Measurements from ENCODE around the gene AQP5.

Gene AQP5

DNA sequence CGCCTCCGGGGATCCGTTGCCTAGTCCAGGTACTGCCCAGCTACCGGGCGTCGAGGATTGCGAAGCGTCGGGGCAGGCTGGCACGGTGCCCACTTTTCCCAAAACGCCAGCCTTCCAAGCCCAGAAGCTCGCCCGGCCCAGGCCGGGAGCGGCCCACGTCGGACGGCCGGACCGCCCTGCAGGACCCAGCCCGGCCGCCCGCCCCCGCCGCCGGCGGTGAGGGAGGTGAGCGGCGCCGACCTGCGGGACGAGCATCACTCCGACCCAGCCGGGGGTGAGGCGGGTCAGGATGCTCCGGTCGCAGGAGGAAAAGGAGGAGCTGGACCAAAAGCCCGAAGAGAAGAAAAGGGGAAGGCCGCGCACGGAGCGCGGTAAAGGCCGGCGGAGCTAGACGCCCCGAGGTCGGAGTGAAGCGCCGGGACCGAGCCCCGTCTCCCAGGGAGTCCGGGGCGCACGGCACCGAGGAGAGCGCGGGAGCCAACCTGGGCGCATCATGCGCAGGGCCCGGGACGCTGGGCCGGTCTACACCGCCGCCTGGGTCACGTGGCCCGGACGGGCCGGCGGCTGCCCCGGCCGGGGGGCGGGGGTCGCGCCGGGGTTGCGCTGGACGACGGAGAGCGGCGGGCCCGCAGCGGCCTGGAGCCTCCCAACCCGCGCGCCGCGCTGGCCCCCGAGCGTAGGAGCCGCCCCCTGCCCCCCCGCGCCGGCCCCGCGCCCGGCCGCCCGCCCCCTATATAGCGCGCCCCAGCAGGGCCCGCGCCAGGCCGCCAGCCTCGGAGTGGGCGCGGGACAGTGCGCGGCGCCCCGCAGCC lies at the start of gene AQP5:
Gene AQP5 (plus strand): TSS at position 762 of the 812 bp plus-strand sequence. CDS start 146 bp downstream, outside the sequence.
- DNase-seq = no peak

DNA sequence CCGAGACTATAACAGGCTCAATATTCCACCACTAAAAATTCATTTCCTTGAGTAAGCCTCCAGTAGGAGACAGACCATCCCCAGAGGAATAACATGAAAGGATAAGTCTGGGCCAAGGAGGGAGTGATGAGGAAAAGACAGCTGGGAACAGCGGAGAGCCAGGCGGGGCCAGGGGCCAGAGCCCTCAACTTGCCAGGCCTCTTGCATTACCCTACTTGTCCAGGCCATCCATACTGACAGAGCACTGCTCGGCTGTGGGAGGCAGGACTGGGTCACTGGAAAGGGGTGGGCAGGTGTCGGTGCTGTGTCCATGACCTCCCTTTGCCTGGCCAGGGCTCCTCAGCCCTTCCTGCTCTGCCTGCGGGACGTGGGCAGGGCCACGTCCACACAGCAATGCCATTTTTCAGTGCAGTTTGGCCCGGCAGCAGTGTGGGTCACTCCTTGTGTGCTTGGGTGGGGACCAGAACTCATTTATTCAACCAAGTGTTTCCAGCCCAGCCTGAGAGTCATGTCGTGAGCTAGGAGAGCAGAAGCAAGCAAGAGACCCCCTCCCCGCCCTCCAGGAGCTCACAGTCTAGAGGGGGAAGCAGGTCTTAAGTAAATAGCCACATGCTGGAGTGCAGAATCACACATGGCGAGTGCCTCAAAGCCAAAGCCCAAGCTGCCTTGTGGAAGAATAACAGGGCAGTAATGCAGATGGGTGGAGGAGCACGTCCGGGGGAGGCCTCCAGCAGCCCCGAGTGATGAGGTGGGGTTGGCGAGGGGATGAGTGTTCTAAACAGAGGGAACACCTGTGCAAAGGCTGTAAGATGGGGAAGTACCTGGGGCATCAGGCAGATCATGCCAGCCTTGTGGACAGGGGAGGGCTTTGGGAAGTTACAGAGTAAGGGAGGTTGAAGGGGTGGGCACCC lies 49.1 kb upstream of the AQP5 start:
- no peak for DNase-seq

DNA sequence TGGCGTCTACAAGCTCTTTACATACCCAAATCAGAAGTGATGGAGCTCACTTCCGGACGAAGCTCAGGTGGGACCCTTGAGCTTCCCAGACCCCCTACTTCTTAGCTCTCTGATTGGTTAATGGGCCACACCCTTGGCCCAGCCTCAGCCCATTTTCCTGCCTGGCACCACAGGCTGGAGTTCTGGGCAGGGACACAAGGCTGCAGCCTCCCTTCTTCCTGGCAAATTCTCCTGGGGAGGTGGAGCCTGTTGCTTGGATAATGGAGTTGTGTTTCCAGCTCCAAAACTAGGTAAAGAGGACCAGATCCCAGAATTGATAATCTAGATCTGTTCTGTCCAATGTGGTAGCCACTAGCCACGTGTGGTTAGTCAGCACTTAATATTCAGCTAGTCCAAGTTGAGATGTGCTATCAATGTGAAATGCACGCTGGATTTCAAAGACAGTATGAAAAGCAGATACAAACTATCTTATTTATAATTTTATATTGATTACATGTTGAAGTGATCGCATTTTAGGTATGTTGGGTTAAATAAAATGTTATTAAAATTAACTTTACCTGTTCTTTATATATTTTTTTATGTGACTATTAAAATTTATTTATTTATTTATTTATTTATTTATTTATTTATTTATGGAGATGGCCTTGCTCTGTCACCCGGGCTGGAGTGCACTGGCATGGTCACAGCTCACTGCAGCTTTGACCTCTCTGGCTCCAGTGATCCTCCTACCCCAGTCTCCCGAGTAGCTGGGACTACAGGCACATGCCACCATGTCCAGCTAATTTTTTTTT lies 45.3 kb upstream of the AQP5 start:
- DNase-seq = no peak

DNA sequence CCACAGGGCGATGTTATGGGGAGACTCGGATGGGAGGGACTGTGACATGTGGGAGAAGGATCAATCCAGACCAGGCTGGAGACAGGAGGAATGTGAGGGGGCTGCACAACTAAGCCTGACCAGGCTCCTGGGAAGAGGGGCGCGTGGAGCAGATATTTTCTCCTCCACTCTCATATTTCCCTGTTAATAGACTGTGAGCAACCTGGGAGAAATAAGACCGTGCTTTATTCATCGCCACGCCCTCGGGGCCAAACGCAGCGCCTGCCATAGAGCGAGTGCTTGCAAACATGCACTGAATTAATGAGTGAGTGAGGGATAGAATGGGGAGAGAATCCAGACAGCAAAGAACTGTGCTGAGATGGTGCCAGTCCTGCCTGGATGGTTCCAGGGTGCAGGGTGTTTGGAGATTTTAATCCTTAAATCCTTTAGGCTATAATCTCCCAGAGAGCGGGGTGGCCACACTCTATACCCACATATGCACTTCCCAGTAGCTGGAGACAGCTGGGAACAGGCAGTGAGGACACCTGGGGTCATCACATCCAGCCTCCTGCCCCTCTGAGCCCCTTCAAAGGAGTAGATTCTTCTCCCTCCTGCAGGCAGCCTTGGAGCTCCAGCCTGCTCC lies 44.4 kb upstream of the AQP5 start:
- no peak for DNase-seq

DNA sequence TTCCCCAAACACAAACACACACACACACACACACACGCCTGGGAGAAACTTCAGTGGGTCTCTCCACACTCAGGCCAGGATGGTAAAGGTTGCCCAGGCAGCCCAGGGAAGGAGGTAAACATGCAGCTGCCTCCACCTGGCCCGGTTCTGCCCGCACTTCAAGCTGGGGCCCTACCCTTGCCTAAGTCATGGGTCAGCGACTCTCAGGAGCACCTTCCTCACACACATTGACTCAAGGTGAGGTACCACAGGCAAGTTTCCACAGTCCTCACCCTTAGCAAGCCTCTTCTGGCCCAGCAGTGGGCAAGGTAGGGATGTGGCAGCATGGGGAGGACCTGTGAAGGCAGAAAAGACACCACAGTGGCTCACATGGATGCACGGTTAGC lies 43.9 kb upstream of the AQP5 start:
- no peak for DNase-seq

DNA sequence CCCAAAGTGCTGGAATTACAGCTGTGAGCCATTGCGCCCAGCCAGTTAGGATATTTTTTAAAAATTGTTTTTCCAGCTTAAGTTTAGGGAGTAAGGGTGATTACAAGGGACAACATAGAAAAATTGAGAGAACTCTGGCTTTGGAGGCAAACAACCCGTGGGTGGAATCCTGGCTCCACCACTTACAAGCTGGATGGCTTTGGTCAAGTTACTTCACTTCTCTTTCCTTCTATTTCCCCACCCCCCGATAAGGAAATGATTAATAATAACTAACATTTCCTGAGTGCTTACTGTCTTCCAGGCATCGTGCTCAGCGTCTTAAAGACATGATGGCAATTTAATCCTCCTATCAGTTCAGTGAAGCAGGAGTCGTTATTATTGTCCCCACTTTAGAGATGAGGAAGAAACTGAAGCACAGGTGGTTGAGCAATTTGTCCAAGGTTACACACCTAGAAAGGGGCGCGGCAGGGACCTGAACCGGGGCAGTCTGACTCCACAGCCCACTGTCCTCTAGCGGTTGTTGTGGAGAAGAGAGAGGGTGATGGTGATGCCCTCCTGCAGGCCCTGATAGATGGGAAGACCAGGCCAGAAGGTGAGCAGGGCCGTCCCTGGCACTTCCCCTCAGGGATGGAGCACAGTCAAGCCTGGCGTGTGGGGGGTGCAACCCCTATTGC lies 41.3 kb upstream of the AQP5 start:
- no peak for DNase-seq

DNA sequence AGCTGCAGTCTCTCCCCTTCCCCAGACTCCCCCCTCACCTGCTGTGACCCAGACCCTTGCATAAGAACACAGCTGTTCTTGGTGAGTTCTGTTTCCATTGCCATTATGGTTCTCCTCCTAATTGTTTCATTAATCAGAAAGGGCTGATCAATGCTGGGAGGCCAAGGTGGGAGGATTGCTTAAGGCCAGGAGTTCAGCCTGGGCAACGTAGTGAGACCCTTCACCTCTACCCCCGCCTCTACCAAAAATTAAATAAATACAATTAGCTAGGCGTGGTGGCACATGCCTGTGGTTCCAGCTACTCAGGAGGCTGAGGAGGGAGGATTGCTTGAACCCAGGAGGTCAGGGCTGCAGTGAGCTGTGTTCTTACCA lies 40.8 kb upstream of the AQP5 start:
- no peak for DNase-seq

DNA sequence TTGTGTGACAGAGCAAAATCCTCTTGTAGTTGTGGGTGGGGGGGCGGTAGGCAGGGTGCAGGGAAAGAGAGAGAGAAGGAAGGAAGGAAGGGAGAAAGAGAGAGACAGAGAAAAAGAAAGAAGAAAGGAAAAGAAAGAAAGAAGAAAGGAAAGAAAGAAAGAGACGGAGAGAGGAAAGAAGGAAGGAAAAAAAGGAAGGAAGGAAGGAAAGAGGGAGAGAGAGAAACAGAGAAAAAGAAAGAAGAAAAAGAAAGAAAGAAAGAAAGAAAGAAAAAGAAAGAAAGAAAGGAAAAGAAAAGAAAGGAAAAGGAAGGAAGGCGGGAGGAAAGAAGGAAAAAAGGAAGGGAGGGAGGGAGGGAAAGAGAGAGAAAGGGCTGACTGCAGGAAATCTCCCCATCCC lies 40.4 kb upstream of the AQP5 start:
- no peak for DNase-seq

DNA sequence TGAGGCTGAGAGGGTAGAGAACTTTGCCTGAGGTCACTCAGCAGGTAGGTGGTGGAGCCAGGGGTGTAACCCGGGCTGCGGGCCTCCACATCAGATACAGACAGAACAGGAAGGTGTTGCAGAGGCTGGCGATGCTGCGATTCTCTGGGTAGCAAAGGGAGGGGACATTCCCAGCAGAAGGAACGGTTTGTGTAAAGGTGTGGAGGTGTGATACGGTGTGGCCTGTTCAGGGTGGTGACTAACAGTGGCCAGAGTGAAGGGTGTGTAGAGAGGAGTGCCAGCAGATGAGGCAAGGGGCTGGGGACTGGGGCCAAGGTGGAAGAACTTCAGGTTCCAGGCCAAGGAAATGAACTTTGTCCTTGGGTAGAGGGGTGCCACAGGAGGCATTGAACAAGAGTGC lies 39.7 kb upstream of the AQP5 start:
- no peak for DNase-seq

DNA sequence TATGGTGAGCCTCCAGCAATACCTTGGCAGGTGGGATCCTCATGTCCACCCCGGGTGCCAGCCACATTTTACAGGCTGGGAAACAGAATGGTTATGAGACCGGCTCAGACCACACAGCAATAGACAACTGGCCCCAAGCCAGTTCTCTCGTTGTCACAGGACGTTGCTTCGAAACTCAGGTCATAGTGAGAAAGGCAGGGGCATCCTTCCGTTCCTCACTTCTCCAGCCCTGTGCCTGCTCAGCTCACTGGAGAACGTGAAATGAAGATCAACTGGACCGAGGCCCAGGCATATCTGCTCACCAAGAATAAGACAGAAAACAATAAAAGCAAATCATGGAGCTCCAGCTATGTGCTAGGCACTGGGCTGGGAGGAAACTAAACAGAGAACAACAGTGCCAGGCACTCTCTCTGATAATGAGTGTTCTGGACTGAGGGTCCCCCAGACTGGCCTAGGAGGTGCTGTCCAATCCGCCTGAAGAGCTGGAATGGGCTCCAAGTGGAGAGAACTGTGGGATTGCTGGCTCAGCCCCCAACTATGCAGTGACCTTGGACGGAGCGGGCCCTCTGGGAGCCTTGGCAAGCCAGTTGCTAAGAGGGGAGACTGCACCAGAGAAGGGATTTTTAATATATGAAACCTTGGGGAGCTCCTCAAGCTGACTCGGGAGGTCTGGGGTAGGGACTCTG lies 39.2 kb upstream of the AQP5 start:
- no peak for DNase-seq

DNA sequence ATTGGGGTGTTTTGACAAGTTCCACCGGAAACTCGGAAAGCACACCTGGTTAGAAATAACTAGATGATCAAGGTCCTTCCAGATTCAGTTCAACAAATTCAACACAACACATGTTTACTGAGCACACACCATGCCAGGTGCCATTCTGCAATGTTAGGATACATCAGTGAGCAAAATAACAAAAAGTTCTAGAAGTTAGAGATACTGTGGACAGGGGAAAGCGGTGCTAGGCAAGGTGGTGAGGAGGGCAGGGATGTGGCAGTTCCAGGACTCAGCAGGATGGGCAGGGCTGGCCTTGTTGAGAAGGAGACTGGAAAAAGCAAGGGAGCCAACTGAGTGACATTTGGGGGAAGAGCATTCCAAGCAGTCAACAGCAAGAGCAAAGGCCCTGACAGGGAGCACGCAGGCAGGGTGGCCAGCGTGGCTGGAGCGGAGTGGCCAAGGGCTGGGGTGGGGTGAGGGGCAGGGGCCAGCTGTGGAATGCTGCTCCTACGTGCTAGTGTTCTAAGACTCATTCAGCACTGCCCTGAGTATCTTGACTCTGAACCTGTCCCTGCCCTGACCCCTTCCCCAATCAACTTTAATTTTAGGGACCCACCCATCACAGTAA lies 38.5 kb upstream of the AQP5 start:
- DNase-seq = no peak

DNA sequence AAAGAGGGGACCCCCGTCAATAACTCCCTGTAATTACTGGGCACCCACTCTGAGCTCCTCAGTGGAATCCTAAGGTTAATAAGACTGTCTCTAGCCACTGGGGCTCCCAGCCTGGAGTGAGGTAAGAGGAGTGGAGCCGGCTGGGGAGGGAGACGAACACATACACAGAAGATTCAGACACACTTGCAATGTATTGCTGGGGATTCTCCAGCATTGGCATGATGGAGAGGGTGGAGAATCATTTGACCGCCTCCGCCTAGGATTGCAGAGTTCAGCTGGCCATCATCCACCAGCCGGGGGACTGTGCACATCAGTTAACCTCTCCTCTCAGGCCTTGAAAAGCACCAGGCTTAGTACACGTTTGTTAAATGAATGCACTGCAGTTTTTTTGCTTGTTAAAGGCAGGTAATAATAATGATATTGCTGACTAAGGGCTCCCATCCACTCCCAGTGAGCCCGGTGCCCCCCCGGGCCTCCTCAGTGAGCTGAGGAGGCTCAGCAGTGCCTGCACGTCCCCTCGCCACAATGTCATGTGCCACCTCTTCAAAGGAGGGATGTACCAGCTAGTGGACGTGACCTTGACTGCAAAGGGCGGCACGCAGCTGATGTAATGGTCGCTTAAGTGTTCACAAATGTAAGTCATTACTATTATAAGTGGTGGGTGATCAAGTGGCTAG lies 37.7 kb upstream of the AQP5 start:
- DNase-seq = no peak

DNA sequence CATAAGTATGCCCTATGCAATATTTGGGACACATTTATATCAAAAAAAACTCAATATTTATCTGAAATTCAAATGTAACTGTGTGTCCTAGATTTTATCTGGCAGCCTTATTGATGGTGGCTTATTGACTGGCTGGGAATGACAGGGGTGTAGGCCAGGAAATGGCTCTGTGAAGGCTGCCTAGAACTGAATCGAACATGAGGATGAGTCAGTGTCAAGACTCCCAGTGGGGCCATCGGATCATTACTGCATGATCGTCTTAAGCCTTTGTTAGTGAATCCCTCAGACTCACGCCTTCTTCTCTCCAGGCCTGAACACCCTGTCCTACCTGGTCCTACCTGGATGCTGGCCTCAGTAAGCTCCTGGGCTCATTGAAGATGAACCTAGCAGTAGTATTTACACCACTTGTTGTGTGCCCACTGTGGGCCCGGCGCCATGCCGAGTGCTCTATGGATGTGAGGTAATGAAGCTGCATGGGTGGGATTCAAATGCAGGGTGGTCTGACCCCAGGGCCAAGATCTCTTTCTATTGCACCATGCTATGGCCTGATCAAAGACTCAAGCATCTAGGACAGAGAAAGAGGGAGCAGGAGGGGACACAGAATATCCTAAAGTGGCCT lies 36.9 kb upstream of the AQP5 start:
- no peak for DNase-seq

DNA sequence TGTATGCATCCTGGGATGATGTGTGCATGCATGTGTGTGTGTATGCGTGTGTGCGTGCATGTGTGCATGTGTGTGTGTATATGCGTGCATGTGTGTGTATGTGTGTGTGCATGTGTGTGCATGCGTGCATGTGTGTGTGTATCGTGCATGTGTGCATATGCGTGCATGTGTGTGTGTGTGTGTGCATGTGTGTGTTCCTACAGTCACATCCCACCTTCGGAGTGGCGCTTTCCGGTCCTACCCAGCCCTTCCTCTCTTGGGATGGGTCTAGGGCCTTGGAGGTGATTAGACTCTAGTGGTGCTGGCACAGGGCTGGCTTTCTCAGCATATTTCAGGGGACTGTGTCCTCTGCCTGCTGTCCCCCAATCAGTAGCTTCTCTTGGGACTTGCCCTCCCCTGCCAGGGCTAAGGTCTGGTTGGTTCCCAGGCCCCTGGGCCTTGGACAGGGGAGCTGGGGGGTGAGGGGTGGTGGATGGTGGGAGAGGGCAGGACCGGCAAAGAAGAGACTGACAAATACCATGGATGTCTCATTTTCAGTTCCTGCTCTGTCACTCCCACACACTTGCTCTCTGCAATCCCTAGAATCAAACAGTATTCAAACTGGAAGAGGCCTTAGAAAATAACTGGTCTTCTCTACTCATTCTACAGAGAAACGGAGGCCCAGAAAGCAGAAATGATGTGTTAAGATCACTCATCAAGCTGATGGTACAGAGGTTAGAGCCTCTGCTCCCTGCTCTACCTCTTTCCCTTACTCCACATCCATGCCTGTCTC lies 36.1 kb upstream of the AQP5 start:
- no peak for DNase-seq

DNA sequence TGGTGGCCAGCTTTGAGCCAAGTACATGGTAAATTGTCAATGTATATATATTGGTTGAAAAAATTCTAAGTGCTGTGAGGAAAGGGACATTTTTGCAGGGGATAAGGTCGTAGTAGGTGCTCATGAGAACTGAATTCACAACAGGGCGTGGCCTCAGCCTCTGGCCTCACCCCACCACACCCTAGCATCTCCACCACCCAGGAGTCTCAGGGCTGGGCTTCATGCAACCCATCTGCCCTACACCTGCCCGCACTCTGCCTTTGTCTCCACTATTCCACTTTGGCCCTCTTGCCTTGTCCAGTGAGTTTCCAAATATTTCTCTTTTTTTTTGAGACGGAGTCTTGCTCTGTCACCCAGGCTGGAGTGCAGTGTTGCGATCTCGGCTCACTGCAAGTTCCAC lies 33.2 kb upstream of the AQP5 start:
- no peak for DNase-seq

DNA sequence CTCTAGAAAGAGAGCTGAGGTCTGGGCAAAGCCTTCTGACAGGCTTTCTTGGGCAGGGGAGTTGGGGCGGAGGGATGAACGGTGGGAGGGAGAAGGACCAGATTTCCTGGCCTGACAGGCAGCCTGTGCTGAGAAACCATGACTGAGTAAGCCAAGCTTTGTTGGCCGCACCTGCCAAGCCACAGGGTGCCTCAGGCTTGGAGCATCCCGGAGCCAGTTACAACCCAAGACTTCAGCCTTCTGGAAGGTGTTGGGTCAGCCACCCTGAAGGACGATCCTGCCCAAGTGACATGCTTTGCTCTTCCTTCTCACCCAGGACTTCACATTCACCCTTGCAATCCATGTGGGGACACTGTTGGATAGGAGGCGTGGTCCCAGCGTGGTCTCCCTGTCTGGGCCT lies 32.1 kb upstream of the AQP5 start:
- no peak for DNase-seq

DNA sequence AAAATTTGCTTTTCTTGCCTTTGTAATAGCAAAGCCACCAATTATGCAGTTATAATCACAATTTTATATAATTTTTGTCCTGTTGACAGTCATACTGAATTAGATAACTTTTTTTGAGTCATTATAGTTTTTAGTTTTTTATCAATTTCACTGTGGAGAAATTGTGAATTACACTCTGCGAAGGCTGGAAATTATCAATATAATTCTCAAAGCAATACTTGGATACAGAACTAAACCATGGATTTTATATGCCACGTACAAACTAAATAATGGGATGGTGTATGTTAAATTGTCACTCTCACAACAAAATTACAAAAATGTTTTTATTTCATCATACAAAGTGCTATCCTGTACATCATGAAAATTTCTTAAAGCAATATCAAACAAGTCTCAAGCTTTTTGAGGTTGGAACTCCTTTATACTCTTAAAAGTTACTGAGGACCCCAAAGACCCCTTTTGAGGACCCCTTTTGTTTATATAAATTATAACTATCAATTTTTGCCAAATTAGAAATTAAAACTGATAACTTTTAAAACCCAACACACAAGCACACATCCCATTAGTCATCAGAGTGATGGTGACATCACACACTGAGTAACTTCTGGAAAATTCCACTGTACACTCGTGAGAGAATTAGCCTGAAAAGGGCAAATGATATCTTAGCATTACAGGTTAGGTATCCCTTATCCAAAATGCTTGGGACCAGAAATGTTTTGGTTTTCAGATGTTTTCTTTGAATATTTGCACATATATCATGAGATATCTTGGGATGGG lies 31.0 kb upstream of the AQP5 start:
- DNase-seq = no peak

DNA sequence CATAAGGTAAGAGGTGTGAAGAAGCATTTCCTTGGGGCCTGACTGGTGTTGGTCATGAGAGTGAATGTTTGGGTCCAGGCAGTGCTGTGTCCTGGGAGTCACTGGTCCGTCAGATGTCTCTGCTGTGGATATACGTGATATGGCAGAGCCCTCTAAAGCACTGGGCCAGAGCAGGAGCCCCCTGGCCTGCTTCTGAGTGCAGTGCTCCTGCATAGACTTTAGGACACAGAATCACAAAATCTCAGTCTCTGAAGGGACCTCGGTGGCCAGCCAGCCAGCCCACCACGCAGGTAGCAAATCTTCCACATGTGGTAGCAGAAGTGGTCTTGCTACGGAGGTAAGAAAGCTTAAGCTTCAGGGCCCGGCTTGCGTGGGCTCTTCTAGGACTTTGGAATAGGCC lies 29.6 kb upstream of the AQP5 start:
- no peak for DNase-seq
